Erythroblast (primary cell): ENCODE measurements around the gene GIPC1.

Source experiments
- DNase-seq, 2 experiments: peaks; one replicate each; lab custom pipeline; 2025; lab: John Stamatoyannopoulos, UW
- GATA1 ChIP-seq: IDR thresholded peaks from 2 replicates; pipeline ENCODE4 v1.6.1; 2011; ENCODE audit warnings: low read depth, mild to moderate bottlenecking, control low read depth, low read length, moderate library complexity
- POLR2A ChIP-seq: IDR thresholded peaks from 2 replicates; pipeline ENCODE4 v1.6.1; 2011; ENCODE audit warnings: mild to moderate bottlenecking, low read length

GIPC1 gene

GRCh38 chr19:14435320-14436050 lies 60.4 kb downstream of the GIPC1 start:
- DNase-seq = no peak

GRCh38 chr19:14434543-14435319 lies 61.2 kb downstream of the GIPC1 start:
- peak; percentile 28 to 51 for DNase-seq
- TF ChIP-seq POLR2A (no peak), GATA1 (no peak)

More at GRCh38 chr19:14435320-14436050, 60.4 kb downstream of the GIPC1 start:
- TF ChIP-seq GATA1 (no peak), POLR2A (no peak)

- DNase-seq = peak; percentile 46 to 57
- TF ChIP-seq GATA1 (no peak), POLR2A (no peak)
Observed at GRCh38 chr19:14433554-14434501, 62.1 kb downstream of the GIPC1 start.

DNA sequence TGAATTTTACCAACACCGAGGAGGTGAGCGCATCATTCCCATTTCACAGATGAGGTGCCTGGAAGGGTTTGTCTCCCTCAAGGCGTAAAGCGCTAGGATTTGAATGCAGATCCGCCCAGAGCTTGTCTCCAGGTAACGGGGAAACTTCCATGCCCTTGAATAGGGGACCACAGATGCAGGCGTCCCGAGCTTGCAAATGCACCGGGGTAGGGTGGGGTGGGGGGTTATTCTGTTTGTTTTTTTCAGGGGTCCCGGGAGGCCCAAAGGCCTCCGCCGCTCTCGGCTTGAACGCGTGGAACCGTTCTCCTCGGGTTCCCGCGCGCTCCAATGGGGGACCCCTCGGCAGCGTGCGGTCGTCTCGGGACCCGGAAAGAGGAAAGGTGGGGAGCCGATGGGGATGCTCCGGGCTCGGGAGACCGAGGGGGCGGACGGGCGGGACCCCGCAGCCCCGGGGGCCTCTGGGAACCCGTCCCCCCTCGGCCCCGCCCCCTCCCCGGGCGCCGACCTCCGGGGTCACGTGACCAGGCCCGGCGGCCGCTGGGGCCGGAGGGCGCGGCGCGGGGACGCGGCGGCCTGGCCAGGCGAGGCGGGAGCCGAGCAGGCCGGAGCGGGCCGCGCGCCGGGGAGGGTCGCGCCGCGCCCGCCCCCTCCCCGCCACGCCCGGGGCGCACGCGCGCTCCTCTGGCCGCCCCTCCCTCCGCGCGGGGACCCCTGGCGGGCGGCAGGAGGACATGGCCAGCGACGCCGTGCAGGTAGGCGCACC lies 63.0 kb downstream of the GIPC1 start, which contains the start of gene PKN1:
Gene PKN1 (plus strand): TSS at position 516 of the 763 bp plus-strand sequence. CDS start 216 bp downstream, at position 732.
- peak; percentile 75 to 76 for DNase-seq
- TF ChIP-seq GATA1 (no peak), POLR2A (no peak)

- no peak for DNase-seq
- TF ChIP-seq POLR2A (no peak), GATA1 (no peak)
Observed at GRCh38 chr19:14430712-14431111, 65.2 kb downstream of the GIPC1 start.

- no peak for TF ChIP-seq POLR2A
- TF ChIP-seq GATA1 = no peak
- DNase-seq = no peak
Observed at GRCh38 chr19:14428882-14429416, 67.0 kb downstream of the GIPC1 start.
